HUDEP-2 (cell line): ENCODE measurements around the gene SPOCK1.

Source experiments
- DNase-seq, 76 experiments: peaks; one replicate each; lab custom pipeline; 2025; ENCODE audit not compliant: unreplicated experiment in 76 of 76; lab: John Stamatoyannopoulos, UW

The SPOCK1 gene

DNA sequence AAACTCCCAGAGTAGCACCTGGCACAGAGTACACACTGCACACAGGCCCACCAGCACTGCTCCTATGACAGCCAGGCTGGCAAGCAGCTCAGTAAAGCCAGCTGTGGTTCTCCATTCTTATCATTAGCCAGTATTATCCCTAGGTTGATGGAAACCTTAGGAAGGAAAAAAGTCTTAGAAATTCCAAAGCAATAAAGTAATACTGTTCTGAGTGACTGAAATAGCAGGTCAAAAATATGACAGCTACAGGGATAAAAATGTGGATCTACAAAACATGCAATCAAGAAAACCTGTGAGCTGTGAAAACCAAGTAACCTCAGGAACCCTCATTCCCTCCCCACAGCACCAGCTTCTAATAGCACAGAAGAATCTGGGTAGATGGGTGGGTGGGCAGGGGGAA is 403.5 kb downstream of the SPOCK1 start:
- no peak for DNase-seq

DNA sequence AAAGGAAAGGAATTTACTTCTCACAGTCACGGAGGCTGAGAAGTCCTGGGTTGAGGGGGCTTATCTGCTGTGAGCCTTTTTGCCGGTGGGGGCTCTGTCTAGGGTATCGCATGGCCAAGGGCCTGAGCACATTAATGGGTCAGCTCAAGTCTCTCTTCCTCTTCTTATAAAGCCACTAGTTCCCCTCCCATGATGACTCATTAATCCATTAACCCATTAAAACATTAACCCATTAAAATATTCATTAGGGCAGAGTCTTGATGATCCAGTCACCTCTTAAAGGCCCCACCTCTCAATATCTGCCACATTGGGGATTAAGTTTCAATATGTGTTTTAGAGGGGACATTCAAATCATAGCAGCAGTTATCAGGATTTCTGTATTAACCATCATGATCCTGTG is 406.3 kb downstream of the SPOCK1 start:
- DNase-seq, result no peak

DNA sequence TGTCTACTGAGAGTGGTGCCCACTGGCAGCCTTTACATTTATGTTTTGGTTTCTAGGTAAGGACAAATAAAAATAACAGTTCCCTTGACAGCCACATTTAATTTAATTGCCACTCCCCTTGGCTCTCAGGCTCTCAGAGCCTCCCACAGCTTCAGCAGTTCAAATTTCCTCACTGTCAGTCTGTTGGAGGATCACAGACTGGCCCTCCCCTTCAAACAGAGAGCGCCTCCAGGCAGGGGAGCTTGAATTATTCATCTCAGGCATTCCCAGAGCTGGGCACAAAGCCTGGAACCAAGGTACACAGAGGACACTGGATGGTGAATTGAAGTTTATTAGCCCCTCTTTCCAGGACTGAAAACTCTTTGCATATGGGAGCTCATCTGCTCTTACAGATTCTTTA is 407.7 kb downstream of the SPOCK1 start:
- no peak for DNase-seq

DNA sequence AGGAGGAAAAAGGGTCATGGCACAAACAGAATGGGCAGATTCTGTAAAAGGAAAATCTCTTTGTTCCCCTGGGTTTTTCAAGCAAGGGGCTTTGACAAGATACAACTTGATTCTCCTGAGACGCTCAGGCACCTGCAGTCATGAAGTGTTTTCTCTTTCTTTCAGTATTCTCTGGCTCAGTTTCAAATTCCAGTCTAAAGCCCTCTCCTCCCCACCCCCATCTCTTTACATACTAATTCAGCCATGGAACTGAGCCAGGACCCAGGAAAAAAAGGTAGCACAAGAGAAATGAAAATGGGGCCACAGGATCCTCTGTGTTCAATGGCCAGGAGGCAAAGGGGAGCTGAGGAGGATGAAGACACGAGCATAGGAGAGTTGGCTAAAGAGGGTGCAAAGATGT is 408.4 kb downstream of the SPOCK1 start:
- DNase-seq, result no peak

DNA sequence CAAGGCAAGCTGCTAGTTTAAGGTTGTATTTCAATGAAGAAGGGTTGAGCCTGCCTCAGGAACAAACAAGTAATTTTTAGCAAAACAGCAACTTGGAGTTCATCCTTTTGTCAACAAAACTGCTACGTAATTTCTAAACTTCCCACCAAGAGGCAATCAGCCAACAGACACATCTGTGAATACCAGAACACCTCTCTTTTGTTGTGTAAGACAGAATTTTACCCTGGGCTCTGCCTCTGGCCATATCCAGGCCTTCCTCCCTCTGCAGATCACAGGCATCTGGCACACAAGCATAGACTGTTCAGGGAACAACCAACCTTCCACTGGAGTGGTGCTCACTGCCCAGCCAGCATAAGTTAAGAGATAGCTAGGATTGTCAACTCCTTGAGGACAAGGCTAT is 409.0 kb downstream of the SPOCK1 start:
- DNase-seq, result no peak

DNA sequence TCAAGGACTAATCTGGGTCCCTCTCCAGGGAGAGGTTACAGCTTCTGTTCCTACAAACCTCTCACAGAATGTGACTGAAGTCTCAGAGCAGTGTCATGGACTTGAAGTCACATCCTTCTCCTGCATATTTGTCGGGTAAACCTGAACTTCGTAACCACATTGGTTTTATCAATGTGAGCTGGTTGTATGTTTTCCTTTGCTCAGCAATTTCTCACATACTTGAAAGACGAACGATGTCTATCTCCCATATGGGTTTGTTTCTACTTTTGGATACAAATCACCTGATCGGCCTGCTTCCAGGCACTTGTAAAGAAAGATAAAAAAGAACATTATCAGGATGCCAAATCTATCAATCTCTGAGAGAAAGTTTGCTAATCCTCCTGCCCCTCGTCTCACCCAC is 411.0 kb downstream of the SPOCK1 start:
- DNase-seq, result no peak

DNA sequence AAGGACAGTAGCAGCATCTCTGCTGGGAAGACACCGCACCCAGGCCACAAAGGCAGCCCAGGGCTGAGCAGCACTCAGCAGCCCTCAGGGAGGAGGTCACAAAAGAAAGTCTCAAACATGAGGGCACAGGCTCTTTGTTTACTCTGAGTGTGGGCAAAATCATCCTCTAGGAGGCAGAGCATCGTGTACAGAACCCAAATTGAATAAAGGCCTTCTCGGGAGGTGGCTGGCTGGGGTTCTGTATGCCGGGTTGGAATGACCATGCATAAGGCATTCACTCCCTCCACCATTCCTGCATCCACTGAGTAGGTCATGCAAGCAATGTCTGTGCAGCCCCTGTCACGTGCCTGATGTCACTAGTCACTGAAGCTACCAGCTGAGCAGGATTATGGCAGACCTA is 412.8 kb downstream of the SPOCK1 start:
- no peak for DNase-seq

DNA sequence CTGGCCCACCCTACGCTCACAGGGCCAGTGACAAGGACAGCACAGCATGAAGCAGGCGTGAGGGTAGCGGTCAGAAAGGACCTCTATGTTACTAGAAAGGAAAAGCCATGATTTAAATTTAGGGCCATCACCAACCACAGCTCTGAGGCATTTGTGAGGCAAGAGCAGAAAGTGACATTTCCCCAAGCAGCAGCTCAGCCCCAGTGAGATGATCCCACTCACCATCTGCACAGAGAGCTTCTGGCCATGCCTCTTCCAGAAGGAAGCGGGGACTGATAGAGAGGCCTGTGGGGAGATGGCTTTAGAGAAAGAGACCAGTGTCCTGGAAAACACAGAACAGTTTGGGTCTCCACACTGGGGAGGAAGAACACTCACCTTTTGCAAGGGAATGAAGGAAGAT is 413.9 kb downstream of the SPOCK1 start:
- DNase-seq, result no peak

DNA sequence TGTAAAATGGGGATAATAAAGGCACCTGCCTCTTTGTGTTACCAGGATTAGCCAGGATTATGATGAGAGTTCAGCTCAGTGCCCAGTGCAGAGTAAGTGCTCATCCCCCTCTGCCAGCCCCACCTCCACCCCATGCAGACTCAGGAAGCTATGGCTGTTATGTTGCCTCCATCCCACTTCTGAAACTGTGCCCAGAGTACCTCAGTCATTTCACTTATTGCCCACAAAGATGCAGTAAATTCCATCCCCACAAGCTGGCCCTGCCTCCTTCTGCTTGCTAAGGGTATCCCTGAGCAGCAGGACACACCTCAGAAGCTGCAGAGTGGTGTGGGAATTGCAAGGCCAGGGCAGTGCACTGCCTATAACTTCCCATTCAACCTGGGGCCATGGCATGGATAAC is 415.1 kb downstream of the SPOCK1 start:
- DNase-seq, result no peak

DNA sequence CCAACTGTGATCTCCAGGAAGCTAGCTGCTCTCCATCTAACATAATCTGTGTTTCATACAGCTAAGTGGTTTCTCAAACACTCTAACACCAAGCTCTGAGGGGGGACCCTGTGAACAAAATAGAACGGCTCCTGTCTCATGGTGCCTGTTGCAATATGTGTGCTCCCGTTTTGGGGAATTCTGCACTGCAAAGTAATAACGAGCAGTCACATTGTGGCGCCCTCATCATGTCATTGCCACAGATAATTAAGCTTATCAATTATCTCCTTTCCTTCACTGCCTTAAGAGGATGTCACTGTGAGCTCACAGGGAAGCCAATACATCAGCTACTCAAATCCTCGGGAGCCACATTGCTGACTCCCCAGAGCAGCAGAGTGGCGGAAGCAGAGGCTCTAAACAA is 416.2 kb downstream of the SPOCK1 start:
- DNase-seq, result no peak

DNA sequence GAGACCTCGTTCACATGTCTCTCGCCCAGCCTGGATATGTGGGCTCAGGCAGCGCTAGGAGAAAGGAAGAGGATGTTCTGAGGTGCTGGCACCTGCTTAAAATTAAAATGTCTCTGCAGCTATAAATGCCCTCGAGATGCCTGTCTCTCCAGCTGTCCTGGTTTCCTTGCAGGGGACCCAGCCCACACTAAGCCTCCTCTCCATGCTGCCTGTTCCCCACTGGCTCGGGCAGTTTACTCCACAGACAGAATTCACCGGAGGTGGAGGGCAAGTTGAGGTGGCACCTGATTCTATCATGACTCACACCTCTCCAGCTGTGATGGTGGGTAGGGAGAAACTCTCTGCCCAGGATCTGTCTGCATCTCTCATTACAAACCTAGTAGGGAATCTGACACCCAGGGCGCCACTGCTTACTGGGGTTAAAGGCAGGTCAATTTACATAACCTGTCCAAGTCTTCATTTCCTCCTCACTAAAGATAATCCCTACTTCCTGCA is 420.9 kb downstream of the SPOCK1 start:
- no peak for DNase-seq

DNA sequence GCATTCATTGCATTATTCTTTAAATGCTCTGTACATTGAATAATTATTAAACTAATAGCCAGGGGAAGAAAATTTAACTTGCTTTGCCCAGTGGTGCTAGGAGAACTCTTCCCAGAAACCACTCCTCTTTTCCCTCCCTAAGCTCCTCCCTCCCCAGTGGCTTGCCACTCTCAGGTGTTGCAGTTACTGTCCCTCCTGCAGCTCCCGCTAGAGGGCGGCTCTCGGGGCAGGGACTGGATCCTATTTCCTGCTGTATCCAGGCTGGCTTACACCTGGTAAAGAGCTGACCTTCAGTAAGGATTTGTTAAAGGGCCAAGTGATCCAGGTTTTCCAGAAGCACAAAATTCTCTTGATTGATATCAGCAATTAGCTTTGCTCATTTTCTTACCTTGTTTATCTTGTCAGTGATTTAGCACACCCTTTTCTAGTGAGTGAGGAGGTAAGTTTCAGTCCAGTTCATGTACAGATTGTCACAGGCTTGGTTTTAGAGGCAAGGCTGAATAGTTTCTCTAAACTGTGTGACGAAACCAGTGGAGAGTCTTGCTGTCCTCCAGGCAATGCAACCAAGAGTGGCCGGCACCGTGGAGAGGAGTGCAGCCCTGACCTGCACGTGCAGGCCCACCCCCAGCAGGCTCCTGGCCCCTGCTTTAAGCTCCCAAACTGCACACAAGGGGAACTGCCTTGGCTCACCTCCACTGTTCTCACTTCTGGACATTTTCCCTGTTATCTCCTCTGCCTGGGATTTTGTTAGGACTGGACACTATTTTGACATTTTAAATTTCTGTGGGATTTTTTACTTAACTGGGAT is 423.8 kb downstream of the SPOCK1 start:
- peak in 44 of 76 experiments; percentile 1 to 68 (median 18) for DNase-seq

DNA sequence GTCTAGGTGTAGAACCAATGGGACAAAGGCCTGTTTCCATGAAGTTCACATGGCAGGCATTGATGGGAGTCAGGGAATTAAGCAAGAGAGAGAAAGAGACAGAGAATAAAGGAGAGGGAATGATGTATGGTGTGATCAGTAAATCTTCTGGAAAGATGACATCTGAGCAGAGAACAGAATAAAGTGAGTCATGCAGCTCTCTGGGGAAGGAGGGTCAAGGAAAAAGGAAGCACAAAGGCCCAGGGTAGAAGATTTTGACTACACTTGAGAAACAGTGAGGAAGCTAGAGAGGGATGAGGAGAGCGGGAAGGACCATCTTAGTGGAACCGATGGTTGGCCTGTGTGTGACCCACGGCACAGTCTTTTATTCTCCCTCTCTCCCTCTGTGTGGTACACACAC is 425.9 kb downstream of the SPOCK1 start:
- DNase-seq, result no peak

DNA sequence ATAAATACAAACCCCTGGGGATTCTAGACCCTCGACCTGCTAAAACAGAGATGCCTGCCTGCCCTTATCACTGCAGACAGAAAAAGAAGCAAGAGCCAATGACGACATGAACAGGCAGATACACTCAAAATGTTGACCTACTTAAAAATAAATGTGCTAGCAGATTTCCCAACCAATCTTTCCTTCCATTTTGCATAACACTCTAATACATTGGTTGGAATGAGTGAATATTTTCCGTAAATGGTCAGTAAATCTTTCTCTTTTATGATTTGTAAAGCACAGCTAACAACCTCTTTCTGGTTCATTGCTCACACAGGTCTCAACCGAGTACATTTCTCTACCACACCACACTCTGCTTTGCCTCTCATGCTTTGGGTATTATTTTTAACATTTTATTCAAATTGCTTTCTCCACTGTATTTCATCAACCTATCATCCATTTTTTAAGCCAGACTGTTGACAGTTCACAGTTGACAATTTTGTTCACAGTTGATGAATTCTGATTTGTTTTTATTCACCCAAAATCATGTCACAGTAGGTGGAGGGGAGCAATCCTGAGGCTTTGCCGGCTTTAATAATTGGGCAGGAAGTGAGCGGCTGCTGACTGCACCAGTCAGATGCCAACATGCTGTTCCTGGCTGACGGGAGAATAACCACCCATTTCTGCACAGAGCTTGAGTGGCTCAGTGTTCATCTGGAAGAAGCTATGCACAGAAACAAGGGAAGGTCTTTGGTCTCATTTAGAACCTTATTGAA is 426.6 kb downstream of the SPOCK1 start:
- DNase-seq, result no peak

DNA sequence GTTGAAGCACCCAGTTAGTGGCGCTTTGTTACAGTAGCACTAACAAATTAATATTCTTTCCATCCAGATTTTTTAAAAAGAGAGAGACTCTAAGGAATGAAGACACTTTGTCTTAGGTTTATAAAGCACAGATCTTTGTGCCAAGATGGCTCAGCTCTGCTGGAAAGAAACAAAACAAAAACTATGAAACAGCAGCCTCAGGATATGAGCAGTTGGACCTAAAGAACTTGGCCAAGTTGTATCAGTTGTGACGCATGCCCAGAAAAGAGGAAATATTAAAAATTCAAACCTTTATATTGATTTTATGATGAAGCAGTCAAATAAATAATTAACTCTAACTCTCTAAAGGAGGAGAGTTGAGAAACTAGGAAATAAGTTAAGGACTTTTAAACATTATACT is 427.2 kb downstream of the SPOCK1 start:
- no peak for DNase-seq

DNA sequence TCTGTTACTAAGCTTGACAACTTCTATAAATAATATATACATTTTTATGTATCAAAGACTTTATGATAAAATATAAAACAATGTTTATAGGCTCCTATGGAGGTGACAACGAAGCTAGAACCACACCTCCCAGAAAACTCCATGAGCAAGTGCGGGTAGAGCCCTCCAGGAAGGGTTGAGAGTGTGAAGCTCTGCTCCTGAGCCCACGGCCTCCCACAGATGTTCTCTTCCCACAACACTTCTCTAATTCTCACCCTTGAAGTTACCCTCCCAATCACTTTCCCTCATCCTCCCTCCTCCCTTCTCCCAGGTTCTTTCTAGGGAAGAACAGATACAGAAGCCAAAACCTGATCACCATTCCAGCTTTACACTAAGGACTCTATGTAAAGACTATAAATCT is 427.6 kb downstream of the SPOCK1 start:
- no peak for DNase-seq

DNA sequence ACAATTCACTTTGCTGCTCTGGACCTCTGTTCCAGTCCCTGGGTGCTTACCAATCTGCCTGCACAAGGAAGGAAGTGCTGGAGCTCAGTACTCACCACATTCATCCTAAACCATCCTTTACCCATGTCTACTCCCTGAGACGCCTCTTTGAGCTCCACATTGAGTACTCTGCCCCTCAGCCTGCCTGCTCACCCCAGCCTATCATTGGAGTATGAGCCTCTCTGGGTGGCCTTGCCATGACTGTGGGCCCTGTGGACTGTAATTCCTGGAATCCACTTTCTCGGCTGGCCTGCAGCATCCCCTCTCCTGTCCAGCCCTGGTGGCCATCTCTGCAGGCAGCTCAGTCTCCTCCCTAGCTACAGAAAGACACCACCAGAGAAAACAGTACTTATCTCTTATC is 428.6 kb downstream of the SPOCK1 start:
- DNase-seq, result no peak

DNA sequence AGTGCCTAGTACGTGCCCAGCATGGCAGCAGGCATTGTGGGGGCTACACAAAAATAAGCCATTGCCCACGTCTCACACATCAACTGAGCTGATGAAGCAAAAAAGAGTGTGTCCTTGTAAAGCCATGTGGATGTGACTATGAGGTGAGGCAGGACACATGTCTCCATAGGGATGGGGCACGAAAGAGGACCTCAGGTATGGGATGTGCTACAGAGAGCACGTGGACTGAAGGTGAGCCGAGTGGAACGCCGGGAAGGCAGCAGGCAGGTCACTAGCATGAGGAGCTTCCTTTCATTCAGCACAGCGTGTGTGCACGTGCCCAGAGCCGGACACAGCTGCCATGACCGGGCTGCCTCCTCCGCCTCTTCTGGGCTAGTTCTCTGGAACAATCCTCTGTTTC is 429.8 kb downstream of the SPOCK1 start:
- DNase-seq, result no peak

DNA sequence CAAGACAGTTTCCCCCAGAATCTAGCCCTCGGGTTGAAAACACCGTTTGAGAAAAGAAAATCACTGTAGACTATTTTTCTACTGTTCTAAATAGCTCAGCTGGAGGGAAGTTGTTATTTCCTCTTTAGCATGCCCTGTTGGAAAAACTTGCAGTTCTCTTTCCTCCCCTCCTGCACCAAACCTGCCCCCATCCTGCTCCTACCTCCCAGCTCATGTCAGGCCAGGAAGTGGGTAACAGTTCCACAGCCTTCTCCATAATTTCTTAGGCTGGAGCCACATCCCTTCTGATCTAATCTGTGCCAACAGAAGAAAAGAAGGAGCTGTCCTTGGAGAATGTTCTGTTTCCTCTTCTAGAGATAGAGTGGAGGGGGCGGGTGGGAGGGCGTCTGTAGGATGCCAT is 437.7 kb downstream of the SPOCK1 start:
- no peak for DNase-seq

DNA sequence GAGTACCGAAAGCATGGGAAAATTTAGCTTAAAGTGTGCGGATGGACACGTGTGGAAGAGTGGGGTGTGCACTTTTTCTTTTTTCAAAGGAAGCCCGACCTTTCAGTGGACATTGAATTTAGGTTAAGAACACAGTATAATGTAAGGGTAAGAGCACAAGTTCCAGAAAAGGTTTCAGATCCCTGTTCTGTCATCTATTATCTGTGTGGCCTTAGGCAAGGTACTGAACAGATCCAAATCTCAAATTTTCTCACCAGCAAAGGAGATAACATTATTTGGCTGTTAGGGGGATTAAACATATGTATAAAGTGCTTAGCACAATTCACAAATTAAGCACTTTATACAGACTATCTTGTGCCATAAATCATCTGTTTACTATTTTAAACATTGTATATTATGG is 441.0 kb downstream of the SPOCK1 start:
- no peak for DNase-seq

DNA sequence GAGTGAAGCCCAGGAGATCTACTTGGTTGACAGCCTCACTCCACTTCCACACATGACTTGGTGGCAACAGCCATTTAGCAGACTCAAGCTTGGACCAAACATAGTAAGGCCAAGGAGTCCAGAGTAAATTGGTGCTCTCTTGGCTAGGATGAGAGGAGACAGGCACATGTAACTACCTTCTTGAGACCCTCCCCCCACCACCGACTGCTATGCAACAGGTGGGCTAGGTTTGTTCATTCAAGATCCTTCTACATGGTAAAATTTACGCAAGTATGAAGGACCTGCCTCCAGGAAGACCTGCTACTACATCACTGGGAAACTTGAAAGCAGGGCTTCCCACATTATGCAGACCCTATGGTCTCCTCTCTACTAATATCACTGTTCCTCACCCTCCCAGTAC is 442.4 kb downstream of the SPOCK1 start:
- DNase-seq, result no peak

DNA sequence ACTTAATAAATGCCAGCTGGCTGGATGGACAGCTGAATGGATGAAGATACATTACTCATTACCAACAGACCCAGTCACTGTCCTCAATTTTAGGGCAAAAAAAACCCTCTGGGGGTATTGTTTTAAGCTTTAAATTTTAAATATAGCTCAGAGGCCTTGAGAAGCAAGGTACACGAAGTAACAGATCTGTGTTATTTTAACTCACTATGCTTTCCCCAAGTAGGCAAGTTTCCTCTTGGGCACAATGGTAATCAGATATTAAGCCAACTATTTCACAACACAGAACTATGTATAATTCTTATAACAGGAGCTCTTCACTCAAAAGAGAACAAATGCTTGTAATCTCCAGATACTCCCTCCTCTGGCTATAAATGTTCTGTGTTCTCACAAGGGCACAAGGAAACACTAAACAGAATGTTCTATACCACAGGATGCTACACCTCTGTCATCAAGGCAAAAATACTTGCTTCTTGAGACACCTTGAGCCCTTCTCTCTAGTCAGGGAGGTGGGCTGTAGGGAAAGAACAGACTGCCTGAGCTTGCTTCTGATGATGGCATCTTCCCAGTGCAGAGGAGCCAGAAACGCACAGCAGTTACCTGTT is 443.8 kb downstream of the SPOCK1 start:
- DNase-seq, result no peak
